Lower leg skin (tissue), 4 donors: ENCODE data around the gene RAB34. TPM values are rescaled to one million over a fixed set of nuclear protein-coding genes. Genes with fewer than 3 reads are reported as not detected.

Experiments used
- DNase-seq, 2 donors: peaks; one replicate each; pipeline ENCODE4 v3.0.0-alpha.2; 2019; ENCODE audit warnings: low spot score in 2 of 2
- H3K4me3 ChIP-seq: fragments of 200-600 bp; sonication (generic); 2 replicates; pipeline ENCODE4 v1.5.1; 2017; ENCODE audit warnings: mild to moderate bottlenecking, low read depth; ENCODE audit not compliant: poor library complexity, severe bottlenecking
- POLR2A ChIP-seq, 2 donors: fragments of 450-650 bp; IDR thresholded peaks; one replicate each; pipeline ENCODE4 v1.6.1; 2016 to 2017; ENCODE audit warnings: antibody characterized with exemption in 2 of 2, mild to moderate bottlenecking in 1 of 2, moderate library complexity in 1 of 2
- WGBS, 2 donors: methylation state at CpG; one replicate each; pipeline ENCODE4 v1.1.5; 2018; 5-methylcytosine and 5-hydroxymethylcytosine counted together
- intact Hi-C: fragments of 100-400 bp; cut with DNase I; formaldehyde crosslinking; loops from one replicate; pipeline ENCODE4 v1.15.0; 2023; ENCODE audit warnings: low total_unique reads
- total RNA-seq, 4 donors: library from RNA; depleted of rRNA; stranded (reverse); fragments of >200 nt; gene quantifications; one replicate each; pipeline ENCODE4 v1.1.0, GENCODE V29; 2016
- TF ChIP-seq, protein P1 (sequence below), 3 donors: fragments of 450-650 bp; IDR thresholded peaks; one replicate each; pipeline ENCODE4 v1.5.1; 2016; ENCODE audit warnings: antibody characterized with exemption in 3 of 3, mild to moderate bottlenecking in 3 of 3, moderate library complexity in 2 of 3

The RAB34 gene
- total RNA-seq, 4 donors from 2014 or later = 76.6 to 138 (median 103) TPM

DNA sequence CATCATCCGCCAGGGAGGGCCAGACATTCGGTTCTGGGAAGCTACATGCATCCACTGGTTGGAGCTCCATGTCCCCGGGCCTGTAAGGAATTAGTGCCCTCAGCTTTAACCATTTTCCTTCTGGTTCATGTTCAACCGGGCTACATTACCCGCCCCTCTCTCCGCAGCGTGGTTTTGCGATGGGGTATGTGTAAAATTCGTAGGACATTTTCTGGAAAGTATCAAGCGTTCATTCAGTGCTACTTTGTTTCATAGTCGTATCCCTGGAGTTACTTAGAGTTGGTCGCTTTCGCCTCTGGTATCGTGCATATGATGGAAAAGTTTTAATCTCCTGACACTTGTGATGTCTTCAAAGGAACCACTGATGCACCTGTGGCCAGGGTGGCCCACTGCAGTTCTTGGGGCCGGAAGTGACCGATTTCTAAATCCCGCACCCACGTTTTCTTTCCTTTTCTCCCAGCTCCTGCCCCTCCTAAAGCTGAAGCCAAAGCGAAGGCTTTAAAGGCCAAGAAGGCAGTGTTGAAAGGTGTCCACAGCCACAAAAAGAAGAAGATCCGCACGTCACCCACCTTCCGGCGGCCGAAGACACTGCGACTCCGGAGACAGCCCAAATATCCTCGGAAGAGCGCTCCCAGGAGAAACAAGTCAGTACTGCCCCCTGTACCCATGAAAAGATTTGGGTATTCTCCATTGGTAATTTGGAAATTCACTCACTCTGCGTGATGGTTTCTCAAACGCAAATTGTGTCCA, 2.8 kb upstream of the RAB34 start:
- TF ChIP-seq, protein P1, sequence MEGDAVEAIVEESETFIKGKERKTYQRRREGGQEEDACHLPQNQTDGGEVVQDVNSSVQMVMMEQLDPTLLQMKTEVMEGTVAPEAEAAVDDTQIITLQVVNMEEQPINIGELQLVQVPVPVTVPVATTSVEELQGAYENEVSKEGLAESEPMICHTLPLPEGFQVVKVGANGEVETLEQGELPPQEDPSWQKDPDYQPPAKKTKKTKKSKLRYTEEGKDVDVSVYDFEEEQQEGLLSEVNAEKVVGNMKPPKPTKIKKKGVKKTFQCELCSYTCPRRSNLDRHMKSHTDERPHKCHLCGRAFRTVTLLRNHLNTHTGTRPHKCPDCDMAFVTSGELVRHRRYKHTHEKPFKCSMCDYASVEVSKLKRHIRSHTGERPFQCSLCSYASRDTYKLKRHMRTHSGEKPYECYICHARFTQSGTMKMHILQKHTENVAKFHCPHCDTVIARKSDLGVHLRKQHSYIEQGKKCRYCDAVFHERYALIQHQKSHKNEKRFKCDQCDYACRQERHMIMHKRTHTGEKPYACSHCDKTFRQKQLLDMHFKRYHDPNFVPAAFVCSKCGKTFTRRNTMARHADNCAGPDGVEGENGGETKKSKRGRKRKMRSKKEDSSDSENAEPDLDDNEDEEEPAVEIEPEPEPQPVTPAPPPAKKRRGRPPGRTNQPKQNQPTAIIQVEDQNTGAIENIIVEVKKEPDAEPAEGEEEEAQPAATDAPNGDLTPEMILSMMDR (IDR thresholded peaks at IDR 0.05) = no peak
- TF ChIP-seq POLR2A (IDR thresholded peaks at IDR 0.05) = no peak
- no peak for DNase-seq
- intact Hi-C loops = no loop called here
- WGBS, 2 donors = 1 to 3% methylated on average over 28 to 30 of the region's 30 CpGs
- H3K4me3 ChIP-seq = peak overlapping the region; percentile 75

DNA sequence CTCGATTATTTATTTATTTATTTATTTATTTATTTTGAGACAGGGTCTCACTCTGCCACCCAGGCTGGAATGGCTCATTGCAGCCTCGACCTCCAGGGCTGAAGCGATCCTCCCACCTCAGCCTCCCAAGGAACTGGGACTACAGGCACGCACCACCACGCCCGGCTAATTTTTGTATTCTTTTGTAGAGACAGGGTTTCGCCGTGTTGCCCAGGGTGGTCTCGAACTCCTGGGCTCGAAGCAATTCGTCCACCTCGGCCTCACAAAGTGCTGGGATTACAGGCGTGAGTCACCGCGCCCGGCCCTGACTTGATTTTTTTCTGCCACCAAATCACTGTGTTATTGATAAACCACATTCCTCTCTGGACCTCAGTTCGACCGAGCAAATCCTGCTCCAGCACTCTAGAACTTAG, 1.4 kb upstream of the RAB34 start:
- intact Hi-C loops = no loop called here
- WGBS, 2 donors = 31 to 33% methylated on average over 18 of the region's 18 CpGs
- no peak for TF ChIP-seq POLR2A (IDR thresholded peaks at IDR 0.05)
- TF ChIP-seq, protein P1 (IDR thresholded peaks at IDR 0.05) = no peak
- no peak overlapping the region for H3K4me3 ChIP-seq
- DNase-seq = no peak

DNA sequence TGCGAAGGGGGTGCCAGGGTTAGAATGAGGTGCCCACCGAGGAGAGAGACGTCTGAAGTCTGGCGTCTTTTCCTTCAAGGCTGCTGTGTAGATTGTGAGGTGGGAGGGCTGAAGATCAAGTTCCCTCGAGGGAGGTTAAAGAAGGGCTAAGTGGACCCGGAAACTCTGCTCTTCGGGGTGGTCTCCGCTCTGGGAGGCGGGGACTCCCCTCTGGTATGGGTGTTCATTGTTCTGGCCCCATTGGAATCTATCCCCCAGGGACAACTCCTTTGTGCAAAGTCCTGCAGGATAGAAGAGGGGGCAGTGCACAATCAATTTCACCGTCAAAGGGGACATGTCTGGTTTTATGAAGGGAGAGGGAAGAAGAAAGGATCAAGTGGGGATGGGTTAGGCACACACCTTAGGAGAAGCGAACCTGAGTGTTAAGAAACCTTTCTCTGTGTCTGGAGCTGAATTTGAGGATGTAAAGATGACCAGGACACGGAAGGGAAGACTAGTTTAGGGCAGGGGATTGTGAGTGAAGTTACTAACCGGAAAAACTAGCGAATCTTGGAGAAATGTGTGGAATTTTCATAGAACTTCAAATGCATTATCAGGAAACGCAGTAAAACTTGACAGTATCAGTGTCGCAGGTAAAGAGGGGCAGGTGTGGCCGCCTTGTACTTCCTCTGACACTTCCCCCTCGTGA, 809 bp upstream of the RAB34 start:
- no peak overlapping the region for H3K4me3 ChIP-seq
- DNase-seq = no peak
- intact Hi-C loops = no loop called here
- WGBS, 2 donors = 31 to 32% methylated on average over 18 of the region's 18 CpGs
- TF ChIP-seq POLR2A (IDR thresholded peaks at IDR 0.05) = no peak
- TF ChIP-seq, protein P1 (IDR thresholded peaks at IDR 0.05) = no peak

DNA sequence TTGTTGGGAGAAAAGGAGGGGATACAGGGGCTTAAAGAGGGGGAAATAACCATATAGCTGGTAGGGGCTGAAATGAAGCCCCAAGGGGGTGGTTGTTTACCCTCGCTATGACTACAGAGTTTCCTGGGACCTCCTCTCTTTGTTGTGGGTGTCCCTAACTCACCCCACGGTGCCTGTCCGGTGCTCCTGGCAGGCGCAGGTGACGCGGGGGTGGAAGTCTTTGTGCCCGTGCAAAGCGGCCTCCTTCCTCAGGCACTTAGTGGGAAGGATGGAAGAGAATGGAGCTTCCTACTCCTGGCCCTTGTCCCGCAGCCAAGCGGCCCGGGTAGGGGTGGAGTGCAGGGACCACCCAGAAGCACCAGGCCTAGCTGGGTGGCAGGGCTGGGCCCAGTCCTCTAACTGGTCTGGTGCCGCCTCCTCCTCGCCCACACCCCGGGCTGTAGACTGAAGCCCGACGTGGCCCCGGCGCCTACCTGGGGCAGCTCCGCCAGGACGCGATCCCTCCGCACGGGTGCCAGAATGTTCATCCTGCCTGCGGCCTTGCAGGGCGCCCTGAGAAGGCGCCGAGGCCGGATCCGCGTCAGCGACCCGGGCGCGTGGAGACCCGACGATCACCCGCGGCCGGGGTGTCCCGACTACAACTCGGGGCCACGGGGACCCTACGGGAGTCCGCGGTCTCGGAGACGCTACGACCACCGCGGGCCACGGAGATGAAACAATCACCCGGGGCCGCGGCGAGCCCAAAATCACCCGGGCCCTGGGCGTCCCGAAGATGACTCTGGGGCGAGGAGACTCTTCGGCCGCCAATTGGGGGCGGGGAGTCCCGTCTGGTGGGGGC, 709 bp downstream of the RAB34 start:
- intact Hi-C loops = no loop called here
- peak in 1 of 2 donors; percentile 91 for DNase-seq
- 7 to 38% methylated on average over 12 to 30 of the region's 63 CpGs for WGBS, 2 donors
- TF ChIP-seq, protein P1 (IDR thresholded peaks at IDR 0.05) = no peak
- TF ChIP-seq POLR2A (IDR thresholded peaks at IDR 0.05) = no peak
- H3K4me3 ChIP-seq = peak overlapping the region; percentile 48

DNA sequence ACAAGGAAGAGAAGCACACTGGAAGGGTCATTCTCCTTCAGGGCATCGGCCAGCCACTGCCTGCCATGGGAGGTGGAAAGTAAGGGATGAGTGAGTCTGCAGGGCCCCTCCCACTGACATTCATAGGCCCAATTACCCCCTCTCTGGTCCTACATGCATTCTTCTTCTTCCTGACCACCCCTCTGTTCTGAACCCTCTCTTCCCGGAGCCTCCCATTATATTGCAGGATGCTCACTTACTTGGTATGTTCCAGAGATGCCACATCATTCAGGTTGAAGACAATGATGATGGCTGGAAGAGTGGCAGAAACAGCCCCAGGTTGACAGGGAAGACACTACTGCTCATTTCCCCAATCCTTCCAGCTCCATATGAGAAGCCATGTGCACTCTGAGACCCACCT, 2.5 kb downstream of the RAB34 start:
- TF ChIP-seq, protein P1 (IDR thresholded peaks at IDR 0.05) = no peak
- no peak for TF ChIP-seq POLR2A (IDR thresholded peaks at IDR 0.05)
- no peak overlapping the region for H3K4me3 ChIP-seq
- 90 to 96% methylated on average over 2 of the region's 2 CpGs for WGBS, 2 donors
- DNase-seq = no peak
- intact Hi-C loops = no loop called here
